K562 treated with DMSO at 1 percent for 4 hours (cell line): ENCODE measurements around the gene LRRC72. TPM values are rescaled to one million over a fixed set of nuclear protein-coding genes. Genes with fewer than 3 reads are reported as not detected.

ENCODE experiments used
- total RNA-seq: library from RNA; unstranded; fragments of 300-600 nt; gene quantifications from 2 replicates; pipeline ENCODE4 v1.2.3, GENCODE V29; 2022; ENCODE audit not compliant: insufficient read depth

Gene LRRC72
- total RNA-seq, result not detected in 2 replicates

GRCh38 chr7:16526742-16527540 is at the start of gene LRRC72:
Gene LRRC72, plus strand, starts transcription at chr7:16526825. Its CDS starts 128 bp downstream, at chr7:16526953.

Other genes with a start within 250 kb of the LRRC72 start
- 3.1 and 3.8 TPM in 2 replicates for gene CRPPA, start 105.3 kb upstream of the LRRC72 start, total RNA-seq
- 10.5 and 14.5 TPM in 2 replicates for gene SOSTDC1, start 61.1 kb upstream of the LRRC72 start, total RNA-seq
- 20.9 and 22.5 TPM in 2 replicates for gene ANKMY2, start 118.9 kb downstream of the LRRC72 start, total RNA-seq
- 67.3 and 73.0 TPM in 2 replicates for gene BZW2, start 119.4 kb downstream of the LRRC72 start, total RNA-seq
- gene TSPAN13, start 226.9 kb downstream of the LRRC72 start, total RNA-seq, result 21.9 and 26.8 TPM in 2 replicates